ENCODE results near the gene ATP5F1B. TPM values are rescaled to one million over a fixed set of nuclear protein-coding genes. Genes with fewer than 3 reads are reported as not detected.

Gene ATP5F1B
- total and polyA plus RNA-seq, 2 of the 8 experiments (the other 6 are each of a cell fraction or from before 2014, with no cell fraction given), result 900 to 1,522 TPM

- peak; percentile 92 for TF ChIP-seq KDM4A (IDR thresholded peaks at IDR 0.05; ENCODE audit: low read depth, low read length, severe bottlenecking)
- peak; percentile 23; the same call in 1 of the 2 replicates for TF ChIP-seq SUZ12 (IDR thresholded peaks at IDR 0.05; ENCODE audit: low read length)
- no peak; the same call in 1 of the 2 replicates for TF ChIP-seq SP4 (IDR thresholded peaks at IDR 0.05; ENCODE audit: low read length)
- 0 out of 4 replicates have a peak, but pooled peaks of 1 of the 2 experiments have one; percentile 38 for TF ChIP-seq HDAC2 (IDR thresholded peaks at IDR 0.05; ENCODE audit: borderline replicate concordance in 1 of 2, low read depth in 2 of 2, low read length in 2 of 2)
- TF ChIP-seq JUN (IDR thresholded peaks at IDR 0.05; ENCODE audit: low read depth, low read length), result no peak
Measured at GRCh38 chr12:56629459-56630179, 16.2 kb downstream of the ATP5F1B start (continued).
